ENCODE data around the gene OMA1.

The OMA1 gene

DNA sequence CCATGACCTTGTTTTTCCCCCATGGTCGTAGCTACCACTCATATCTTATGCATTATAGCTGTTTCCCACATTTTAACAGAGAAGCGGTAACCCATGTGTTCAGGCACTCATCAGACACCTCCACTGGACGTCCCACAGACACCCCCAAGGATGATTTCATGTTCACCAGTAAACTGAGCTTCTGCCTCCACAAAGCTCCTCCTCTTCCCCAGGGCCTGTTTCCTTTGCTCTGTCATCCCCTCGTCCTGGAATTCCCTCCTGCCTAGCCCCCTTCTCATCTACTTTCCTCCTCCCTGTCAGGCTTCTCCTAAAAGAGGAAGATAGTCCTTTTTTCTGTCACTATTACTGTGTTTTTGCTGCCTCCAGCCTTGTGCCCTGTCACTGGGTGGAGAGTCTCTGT is 111.2 kb downstream of the OMA1 start:
- no peak for DNase-seq
- intact Hi-C loops (cut with DNase I), result no loop called here

DNA sequence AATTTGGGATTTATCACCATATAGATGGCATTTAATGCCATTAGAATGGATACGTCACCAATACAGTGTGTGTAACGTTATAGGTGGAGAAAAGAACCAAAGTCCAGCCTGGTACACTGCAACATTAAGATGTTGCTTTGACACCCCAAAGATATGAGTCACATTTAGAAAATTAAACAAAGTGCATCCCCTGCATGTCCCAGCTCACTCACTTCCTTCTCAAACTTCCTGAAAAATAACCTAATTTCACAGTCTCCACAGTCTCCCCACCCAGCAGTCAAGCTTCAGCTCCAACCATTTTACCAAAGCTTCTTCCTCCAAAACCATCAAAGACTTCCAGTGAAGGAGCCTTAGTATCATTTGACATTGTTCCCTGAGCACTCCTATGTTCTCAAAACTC is 111.9 kb downstream of the OMA1 start:
- intact Hi-C loops (cut with DNase I), result no loop called here
- DNase-seq, result no peak

DNA sequence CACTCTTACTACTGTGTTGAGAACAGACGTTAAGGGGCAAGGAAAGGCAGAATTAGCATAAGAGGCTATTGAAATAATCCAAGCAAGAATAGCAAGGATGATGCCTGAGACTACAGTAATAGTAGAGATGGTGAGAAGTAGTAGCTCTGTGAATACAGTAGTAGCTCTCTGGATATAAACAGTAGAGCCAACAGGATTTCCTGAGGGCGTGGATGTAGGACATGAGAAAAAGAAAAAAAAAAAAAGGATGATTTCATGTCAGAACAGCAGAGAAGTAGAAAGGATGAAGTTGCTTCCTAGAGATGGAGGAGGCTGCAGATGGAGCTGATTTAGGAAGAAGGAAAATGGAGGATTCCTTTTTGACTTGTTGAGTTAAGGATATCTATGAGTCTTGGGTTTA is 112.3 kb downstream of the OMA1 start:
- intact Hi-C loops (cut with DNase I), result no loop called here
- DNase-seq, result no peak

GRCh38 chr1:58432851-58433668 is 113.5 kb downstream of the OMA1 start:
- peak in 8 of 10 donors; percentile 28 to 93 (median 58) for DNase-seq
- intact Hi-C loops (cut with DNase I), result no loop called here

- intact Hi-C loops (cut with DNase I), result no loop called here
- peak in 1 of 10 donors; percentile 44 for DNase-seq
Measured at GRCh38 chr1:58431901-58432620, 114.5 kb downstream of the OMA1 start.
